T follicular helper cell (primary cell): Measurements from ENCODE around the gene MEPCE.
"Not testable (repeated sequence)": the region's sequence is repeated elsewhere in the genome, so short reads cannot be mapped to it uniquely, and the experiment has no call there.

Source experiments
- DNase-seq: peaks from one replicate; pipeline ENCODE4 v3.0.0-alpha.2; 2020; ENCODE audit warnings: low read depth
- total RNA-seq, 2 experiments: gene quantifications; one replicate each; lab custom pipeline; 2026; lab: John Stamatoyannopoulos, UW

The MEPCE gene, protein sequence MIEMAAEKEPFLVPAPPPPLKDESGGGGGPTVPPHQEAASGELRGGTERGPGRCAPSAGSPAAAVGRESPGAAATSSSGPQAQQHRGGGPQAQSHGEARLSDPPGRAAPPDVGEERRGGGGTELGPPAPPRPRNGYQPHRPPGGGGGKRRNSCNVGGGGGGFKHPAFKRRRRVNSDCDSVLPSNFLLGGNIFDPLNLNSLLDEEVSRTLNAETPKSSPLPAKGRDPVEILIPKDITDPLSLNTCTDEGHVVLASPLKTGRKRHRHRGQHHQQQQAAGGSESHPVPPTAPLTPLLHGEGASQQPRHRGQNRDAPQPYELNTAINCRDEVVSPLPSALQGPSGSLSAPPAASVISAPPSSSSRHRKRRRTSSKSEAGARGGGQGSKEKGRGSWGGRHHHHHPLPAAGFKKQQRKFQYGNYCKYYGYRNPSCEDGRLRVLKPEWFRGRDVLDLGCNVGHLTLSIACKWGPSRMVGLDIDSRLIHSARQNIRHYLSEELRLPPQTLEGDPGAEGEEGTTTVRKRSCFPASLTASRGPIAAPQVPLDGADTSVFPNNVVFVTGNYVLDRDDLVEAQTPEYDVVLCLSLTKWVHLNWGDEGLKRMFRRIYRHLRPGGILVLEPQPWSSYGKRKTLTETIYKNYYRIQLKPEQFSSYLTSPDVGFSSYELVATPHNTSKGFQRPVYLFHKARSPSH
- 16.3 to 17.6 reads per million in 2 experiments for total RNA-seq

DNA sequence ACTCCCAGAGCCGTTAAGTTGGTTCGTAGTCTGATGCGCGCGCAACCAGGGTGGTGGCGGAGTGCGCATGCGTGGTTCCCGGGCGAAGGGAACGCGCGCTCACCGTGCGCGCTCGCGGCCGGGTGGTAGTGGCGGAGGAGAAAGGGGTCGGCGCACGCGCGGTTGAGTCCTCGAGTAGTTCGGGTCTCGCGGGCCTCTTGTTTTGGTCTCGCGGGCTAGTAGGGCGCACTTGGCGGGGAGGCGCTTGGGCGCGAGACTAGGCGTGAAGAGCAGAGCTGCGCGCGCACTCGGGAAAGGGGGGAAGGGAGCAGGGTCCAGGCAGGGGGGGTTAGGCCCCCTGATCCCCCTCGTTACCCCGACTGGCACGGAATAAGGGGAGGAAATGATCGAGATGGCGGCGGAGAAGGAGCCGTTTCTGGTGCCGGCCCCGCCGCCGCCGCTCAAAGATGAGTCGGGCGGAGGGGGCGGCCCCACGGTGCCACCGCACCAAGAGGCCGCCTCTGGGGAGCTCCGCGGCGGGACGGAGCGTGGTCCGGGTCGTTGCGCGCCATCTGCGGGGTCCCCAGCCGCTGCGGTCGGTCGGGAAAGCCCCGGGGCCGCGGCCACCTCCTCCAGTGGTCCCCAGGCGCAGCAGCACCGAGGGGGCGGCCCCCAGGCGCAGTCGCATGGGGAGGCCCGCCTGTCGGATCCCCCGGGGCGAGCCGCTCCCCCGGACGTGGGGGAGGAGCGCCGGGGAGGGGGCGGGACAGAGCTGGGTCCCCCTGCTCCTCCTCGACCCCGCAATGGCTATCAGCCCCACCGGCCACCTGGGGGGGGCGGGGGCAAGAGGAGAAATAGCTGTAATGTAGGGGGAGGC lies at the start of gene MEPCE:
MEPCE (plus strand) TSS at position 195 of the 856 bp plus-strand sequence; CDS start at position 383, 188 bp downstream.
- peak; percentile 93 for DNase-seq

DNA sequence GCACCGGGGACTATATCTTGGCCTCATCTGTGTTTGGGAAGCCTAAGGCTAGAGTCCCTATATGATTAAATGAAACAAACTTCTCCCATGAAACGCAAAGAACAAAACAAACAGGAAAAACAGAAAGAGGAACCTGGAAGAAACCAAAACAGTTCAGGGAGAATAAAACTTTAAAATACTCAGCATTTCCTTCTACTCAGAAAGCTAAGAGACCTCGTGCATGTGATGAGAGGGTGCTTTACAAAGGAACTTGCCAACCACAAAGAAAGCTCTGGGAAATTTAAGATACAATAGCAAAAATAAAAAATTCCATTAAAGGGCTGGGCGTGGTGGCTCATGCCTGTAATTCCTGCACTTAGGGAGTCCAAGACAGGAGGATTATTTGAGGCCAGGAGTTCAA lies 49.4 kb upstream of the MEPCE start:
- no peak for DNase-seq

DNA sequence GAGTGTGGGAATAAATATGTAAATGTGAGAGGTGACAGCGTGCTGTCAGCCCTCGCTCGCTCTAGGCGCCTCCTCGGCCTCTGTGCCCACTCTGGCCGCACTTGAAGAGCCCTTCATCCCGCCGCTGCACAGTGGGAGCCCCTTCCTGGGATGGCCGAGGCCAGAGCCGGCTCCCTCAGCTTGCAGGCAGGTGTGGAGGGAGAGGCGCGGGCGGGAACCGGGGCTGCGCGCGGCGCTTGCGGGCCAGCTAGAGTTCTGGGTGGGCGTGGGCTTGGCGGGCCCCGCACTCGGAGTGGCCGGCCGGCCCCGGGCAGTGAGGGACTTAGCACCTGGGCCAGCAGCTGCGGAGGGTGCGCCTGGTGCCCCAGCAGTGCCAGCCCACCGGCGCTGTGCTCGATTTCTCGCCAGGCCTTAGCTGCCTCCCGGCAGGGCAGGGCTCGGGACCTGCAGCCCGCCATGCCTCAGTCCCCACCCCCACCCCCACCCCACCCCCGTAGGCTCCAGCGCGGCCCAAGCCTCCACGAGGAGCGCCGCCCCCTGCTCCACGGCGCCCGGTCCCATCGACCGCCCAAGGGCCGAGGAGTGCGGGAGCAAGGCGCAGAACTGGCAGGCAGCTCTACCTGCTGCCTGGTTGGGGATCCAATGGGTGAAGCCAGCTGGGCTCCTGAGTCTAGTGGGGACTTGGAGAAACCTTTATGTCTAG lies 47.9 kb upstream of the MEPCE start:
- DNase-seq, result not testable (repeated sequence)

DNA sequence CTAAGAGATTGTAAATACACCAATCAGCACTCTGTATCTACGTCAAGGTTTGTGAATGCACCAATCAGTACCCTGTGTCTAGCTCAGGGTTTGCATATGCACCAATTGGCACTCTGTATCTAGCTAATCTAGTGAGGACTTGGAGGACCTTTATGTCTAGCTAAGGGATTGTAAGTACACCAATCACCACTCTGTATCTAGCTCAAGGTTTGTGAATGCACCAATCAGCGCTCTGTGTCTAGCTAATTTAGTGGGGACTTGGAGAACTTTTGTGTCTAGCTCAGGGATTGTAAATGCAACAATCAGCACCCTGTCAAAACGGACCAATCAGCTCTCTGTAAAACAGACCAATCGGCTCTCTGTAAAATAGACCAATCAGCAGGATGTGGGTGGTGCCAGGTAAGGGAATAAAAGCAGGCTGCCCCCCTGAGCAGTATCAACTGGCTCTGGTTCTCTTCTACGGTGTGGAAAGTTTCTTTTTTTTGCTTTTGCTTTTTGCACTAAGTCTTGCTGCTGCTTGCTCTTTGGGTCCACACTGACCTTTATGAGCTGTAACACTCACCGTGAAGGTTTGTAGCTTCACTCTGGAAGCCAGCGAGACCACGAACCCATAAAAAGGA lies 47.3 kb upstream of the MEPCE start:
- DNase-seq, result not testable (repeated sequence)

DNA sequence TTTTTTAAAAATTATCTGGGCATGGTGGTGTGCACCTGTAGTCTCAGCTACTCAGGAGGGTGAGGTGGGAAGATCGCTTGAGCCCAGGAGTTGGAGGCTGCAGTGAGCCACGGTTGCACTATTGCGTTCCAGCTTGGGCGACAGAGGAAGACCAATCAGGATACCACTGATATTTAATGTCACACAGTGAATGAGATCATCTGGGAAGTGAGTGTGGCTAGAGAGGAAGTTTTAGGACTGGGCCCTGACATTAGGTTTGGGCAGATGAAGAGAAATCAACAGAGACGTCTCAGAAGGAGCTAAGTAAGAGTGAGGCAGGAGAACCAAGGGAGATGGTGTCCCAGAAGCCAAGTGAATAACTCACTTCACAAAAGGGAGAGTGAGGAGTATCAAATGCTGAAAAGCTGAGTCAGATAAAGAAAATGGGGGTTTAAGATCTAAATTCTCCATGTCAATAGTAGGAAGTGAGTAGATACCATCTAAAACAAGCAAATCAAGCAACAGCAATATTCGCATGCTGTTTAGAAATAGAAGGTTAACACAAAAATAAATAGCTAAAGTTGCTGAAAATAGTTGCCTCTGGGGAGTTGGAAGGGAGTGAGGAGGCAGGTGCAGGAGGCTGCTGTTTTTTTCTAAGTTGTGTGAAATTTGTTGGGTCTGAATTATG lies 44.9 kb upstream of the MEPCE start:
- DNase-seq, result no peak

DNA sequence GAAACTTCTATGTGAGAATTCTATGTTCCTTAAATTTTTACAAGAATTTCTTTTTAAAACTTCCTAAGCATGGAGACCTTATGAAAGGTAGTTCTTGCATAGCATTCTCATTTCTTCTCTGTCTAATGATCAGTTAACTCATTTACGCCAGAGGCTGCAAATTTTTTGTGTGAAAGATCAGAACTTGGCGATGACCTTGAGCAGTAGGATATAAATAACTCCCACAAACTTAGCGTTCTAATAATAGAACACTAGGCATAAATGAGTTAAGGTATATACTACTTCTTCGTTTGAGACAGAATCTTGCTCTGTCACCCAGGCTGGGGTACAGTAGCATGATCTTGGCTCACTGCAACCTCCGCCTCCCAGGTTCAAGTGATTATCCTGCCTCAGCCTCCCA lies 42.7 kb upstream of the MEPCE start:
- DNase-seq, result no peak

DNA sequence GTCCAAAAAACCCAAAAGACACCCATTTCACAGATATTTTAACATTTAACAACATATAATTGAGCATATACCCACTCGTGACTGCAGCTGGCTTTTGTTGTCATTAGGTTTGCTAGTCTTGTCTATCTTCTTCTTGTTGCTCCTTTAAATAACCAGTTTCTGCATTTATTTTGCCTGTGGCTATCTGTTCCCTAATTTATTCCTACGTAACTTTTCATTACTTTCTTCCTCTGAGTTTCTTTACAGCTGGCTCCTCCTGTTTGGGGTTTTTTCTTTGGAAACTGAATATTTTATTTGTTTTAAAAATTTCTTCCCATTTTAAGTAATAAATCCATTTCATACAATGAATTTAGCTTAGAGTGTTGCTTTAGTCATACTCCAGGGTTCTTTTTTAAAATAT lies 41.9 kb upstream of the MEPCE start:
- no peak for DNase-seq

DNA sequence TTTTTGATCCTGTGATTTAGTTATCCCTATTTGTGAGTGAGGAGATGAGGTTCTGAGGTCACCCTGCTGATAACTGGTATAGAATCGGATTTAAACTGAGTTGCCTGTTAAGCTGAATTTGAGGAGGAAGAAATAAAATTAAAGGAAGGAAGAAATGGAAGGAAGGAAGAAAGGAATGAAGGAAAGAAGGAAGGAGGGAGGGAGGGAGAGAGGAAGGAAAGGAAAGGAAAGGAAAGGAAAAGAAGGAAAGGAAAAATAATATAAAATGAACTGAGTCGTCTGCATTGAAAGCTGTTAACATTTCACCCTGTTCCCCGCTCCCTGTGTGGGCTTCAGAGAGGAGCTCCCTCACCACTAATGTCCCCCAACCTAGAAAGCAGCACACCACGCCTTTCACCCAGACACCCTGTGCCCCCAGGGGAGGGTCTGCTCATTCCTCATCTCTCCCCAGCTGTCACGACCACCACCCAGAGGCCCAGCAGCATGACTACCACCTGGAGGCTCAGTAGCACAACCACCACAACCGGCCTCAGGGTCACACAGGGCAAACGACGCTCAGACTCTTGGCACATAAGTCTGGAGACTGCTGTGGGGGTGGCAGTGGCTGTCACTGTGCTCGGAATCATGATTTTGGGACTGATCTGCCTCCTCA lies 40.1 kb upstream of the MEPCE start:
- DNase-seq, result no peak

DNA sequence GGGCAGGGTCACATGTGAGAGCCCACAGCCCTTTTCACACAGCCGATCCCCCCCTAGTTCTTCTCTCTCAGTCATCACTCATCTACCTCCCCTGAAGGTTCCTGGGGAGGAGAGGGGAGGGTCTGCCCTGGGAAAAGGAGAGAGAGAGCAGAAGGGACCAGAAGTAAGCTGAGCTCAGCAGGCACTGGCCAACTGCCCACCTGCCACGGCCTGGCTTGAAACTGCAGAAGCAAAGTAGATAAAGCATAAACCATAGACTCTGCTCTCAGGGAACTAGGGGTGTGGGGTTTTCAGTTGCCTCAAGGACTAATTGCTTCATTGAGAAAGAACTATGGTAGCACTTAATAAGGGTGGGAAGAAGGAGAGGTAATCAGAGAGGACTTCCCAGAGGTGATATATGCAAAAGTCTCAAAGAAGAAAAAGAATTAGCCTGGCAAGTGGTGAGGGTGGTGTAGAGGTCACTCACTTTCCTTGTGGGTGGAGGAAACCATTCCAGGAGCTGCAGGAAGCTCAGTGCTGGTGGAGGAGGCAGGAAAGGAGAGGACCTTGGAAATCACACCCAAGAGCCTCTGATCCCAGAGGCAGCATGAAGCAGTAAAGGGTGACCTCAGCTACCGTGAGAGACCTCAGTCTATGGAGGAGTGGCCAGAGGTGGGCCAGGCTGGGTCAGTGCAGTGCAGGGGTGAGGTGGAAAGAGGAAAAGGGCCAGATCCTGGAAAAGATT lies 39.2 kb upstream of the MEPCE start:
- DNase-seq, result no peak

DNA sequence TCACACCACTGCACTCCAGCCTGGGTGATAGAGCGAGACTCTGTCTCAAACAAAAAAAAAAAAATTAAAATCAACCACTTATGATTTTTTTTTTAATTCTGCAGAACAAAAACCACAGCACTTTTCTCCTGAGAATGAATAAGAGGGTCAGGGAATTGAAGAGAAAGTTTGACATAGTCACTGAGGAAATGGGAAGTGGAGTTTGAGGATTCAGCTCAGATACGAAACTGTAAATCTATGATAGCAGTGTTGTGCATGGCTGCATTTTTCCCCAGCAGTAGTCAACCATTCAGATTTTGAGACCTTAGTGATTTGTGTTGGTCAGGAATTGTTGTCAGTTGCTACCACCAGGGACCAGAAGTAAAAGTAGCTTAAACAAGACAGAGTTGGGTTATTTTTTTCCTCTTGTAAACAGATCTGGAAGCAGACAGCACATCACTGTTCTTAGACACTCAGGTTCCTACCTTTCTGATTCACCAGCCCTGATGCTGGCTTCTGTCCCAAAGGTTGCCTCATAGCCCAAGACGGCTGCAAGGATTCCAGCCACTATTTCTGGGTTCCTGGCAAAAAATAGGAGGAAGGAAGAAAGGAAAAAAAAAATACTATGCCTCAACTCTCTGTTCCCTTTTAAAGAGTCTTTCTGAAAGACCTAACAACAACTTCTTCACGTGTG lies 36.3 kb upstream of the MEPCE start:
- no peak for DNase-seq

DNA sequence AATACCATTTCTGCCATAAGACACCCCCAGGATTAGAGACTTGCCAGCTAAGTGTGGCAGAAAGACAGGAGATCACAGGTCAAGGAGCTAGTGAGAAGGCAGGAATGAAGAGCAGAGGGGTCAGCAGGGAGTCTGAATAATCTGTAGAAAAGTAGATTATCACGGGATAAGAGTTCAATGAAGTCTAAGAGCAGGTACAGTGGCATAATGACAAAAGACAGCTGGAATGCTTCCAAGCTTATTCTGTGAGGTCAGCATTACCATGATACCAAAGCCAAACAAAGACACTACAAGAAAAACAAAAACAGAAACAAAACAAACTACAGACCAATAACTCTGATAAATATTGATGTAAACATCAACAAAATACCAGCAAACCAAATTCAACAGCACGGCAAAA lies 35.6 kb upstream of the MEPCE start:
- DNase-seq, result no peak

DNA sequence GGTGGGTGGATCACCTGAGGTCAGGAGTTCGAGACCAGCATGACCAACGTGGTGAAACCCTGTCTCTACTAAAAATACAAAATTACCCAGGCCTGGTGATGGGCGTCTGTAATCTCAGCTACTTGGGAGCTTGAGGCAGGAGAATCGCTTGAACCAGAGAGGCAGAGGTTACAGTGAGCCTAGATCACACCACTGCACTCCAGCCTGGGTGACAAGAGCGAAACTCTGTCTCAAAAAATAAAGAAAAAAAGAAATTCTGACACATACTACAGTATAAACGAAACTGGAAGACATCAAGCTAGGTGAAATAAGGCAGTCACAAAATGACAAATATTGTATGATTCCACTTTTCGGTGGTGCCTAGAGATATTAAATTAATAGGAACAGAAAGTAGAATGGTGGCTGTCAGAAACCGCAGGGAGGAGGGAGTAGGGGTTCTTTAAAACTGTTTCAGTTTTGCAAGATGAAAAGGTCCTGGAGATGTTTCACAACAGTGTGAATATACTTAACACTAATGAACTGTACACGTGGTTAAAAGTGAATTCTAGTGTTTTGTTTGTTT lies 33.1 kb upstream of the MEPCE start:
- DNase-seq, result no peak

DNA sequence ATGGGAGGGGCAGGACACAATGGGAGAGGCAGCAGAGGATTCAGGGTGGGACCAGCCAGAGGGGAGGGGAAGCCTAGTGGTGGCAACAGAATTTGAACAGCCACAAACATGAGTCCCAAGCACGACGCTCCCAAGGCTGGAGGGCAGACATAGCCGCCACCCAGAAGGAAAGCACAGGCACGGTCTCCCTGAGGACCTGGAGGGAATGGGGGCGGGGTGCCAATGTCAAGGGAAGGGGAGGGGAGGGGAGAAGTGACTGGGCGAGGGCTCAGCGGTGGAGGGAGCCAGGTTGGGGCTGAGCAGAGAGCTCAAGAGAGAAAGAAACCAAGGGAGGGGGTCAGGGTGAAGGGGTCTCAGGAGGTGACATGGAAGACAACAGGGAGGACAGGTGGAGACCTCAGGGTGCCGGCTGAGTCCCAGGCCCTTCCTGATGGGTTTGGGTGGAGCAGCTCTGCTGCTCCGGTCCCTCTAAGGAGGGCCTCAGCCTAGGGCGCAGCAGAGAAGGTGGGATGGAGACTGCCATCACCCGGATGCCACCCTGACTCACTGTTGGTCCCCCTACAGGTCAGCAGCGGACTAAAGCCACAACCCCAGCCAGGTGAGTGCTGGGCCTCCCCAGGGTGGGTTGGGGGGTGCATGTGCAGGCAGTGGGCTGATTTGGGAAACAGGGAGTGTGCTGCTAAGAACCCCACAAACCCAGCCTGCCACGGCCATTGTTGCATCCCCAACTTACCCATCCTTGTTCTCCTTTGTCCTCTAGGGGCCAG lies 32.1 kb upstream of the MEPCE start:
- DNase-seq, result no peak

DNA sequence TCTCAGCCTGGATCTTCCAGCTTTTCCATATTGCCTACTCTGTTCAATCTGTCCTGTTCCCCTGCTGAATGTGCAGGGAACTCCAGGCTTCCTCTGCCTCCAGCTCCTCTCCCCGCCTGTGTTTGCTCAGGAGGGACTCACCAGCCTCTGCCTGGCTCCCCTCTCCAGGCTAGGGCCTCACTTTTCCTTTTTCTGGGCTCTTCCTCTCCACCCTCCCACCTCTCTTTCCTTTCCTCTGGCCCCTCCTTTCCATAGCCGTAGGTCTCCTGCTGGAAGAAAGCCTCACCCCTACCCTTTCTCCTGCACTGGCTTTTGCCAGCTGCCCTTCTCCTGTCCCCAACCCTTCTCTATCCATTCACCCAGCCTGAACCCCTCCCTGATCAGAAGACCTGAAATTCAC lies 31.4 kb upstream of the MEPCE start:
- DNase-seq, result no peak

DNA sequence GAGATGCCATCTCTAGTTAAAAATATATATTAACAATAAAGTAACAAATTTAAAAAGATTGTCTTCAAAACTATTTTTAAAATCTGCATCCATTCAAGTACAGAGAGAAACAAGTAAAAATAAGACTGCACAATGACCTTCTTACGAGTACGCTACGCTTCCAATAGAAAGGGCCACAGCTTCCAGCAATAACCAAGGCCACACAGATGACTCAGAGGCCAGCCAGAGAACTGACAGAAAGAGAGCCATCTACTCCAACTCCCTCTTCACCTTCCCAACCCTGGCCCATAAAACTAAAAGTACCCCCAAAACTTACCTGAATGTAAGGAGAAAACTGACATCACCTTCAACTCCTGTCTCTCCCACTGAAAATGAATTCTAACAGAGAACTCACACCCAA lies 29.6 kb upstream of the MEPCE start:
- no peak for DNase-seq

DNA sequence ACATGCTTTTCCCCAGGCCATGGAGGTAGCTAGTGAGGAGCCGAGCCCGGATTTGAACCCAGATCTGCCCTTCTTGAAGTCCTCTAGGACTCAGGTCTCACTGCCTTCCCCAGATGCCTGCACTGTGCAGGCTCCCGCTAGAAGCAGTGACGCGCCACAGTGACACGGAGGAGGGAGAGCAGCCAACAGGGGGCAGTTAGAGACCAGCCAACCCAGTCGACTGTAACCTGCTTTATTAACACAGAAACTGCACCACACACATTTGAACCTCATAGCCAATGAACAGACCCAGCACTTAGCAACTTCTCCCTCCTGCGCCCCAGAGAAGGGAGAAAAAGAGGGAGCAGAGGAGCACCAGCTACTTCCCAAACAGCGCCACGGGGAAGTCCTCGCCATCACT lies 29.0 kb upstream of the MEPCE start:
- DNase-seq, result no peak

DNA sequence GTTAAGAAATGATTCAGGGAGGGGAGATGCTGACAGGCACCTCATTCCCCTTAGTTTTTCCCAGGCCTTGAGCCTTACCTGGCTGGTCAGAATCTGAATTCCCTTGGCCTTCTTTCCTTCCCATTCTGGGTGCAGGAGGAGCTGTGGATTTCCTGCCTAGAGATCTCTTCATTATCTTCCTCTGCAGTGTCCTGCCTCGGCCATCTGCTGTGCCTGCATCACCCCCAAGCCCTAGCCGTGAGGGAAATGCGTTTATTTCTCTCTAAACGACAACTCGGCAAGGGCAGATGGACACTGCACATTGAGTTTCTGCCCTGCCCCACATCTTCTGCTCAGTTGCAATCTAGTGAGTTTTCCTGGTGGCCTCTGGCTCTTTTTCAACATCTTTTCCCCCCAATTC lies 27.8 kb upstream of the MEPCE start:
- DNase-seq, result no peak

DNA sequence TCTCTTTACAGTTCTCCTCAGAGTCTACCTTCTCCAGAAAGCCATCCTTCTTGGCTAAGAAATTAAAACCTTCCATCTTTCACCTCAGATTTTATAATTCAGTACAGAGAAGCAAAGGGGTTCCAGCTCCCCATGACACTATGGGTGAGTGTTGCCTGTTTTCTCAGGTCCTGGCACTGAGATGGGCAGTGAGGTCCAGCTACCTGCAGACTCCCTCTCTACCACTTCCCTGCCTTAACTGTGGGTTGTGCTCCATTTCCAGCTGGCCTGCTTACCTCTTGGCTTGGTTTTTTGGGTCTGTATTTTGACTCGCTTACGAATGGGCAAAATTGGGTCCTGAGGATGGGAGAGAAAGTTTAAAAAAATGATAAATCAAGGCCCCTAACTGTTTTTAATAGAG lies 27.4 kb upstream of the MEPCE start:
- no peak for DNase-seq
